H9 (cell line): Measurements from ENCODE around the gene CEP41. TPM values are rescaled to one million over a fixed set of nuclear protein-coding genes. Genes with fewer than 3 reads are reported as not detected.

Experiments used
- DNase-seq: peaks from one replicate; pipeline ENCODE4 v3.0.0-alpha.2; 2017
- H2AFZ ChIP-seq: one replicate; pipeline ENCODE4 v1.6.1; 2013; ENCODE audit warnings: mild to moderate bottlenecking, low read length, control low read depth, moderate library complexity
- H2AK5ac ChIP-seq: 2 replicates; pipeline ENCODE4 v1.6.1; 2013; ENCODE audit warnings: low read length, control low read depth, mixed read lengths; ENCODE audit not compliant: insufficient read length
- H2BK120ac ChIP-seq: one replicate; pipeline ENCODE4 v1.6.1; 2013; ENCODE audit warnings: low read depth, mild to moderate bottlenecking, low read length, control low read depth, inconsistent platforms; ENCODE audit not compliant: poor library complexity, severe bottlenecking
- H2BK12ac ChIP-seq: 2 replicates; pipeline ENCODE4 v1.6.1; 2013; ENCODE audit warnings: low read length, control low read depth, mixed read lengths, low read depth; ENCODE audit not compliant: insufficient read length
- H2BK15ac ChIP-seq: 2 replicates; pipeline ENCODE4 v1.6.1; 2013; ENCODE audit warnings: low read depth, low read length, control low read depth
- H2BK20ac ChIP-seq: one replicate; pipeline ENCODE4 v1.6.1; 2013; ENCODE audit warnings: low read depth, mild to moderate bottlenecking, low read length, control low read depth, inconsistent platforms; ENCODE audit not compliant: poor library complexity, severe bottlenecking
- H2BK5ac ChIP-seq: 2 replicates; pipeline ENCODE4 v1.6.1; 2013; ENCODE audit warnings: low read length, control low read depth, mixed read lengths; ENCODE audit not compliant: insufficient read length
- H3K14ac ChIP-seq: 2 replicates; pipeline ENCODE4 v1.6.1; 2013; ENCODE audit warnings: low read length, control low read depth; ENCODE audit not compliant: insufficient read depth
- H3K18ac ChIP-seq: 2 replicates; pipeline ENCODE4 v1.6.1; 2013; ENCODE audit warnings: low read depth, mild to moderate bottlenecking, mixed read lengths, low read length, control low read depth; ENCODE audit not compliant: insufficient read length
- H3K23ac ChIP-seq: 2 replicates; pipeline ENCODE4 v1.6.1; 2013; ENCODE audit warnings: low read length, control low read depth, mixed read lengths, low read depth; ENCODE audit not compliant: insufficient read length
- H3K23me2 ChIP-seq: 2 replicates; pipeline ENCODE4 v1.6.1; 2013; ENCODE audit warnings: low read depth, mild to moderate bottlenecking, mixed read lengths, low read length, control low read depth; ENCODE audit not compliant: insufficient read length, poor library complexity, severe bottlenecking
- H3K27ac ChIP-seq: 2 replicates; pipeline ENCODE4 v1.5.1; 2013; ENCODE audit warnings: low read length, control low read depth, mixed read lengths, low read depth; ENCODE audit not compliant: insufficient read length
- H3K27me3 ChIP-seq: 2 replicates; pipeline ENCODE4 v1.6.1; 2013; ENCODE audit warnings: low read length, control low read depth, inconsistent platforms; ENCODE audit not compliant: insufficient read depth
- H3K4ac ChIP-seq: 2 replicates; pipeline ENCODE4 v1.6.1; 2013; ENCODE audit warnings: low read depth, mild to moderate bottlenecking, control low read depth, inconsistent platforms, low read length, moderate library complexity
- H3K4me1 ChIP-seq: 2 replicates; pipeline ENCODE4 v1.6.1; 2013; ENCODE audit warnings: low read length, control low read depth, inconsistent platforms; ENCODE audit not compliant: insufficient read depth
- H3K4me2 ChIP-seq: 2 replicates; pipeline ENCODE4 v1.6.1; 2013; ENCODE audit warnings: low read length, control low read depth, mixed read lengths; ENCODE audit not compliant: insufficient read length, insufficient read depth
- H3K56ac ChIP-seq: 2 replicates; pipeline ENCODE4 v1.6.1; 2013; ENCODE audit warnings: low read depth, mild to moderate bottlenecking, mixed read lengths, low read length, control low read depth; ENCODE audit not compliant: insufficient read length
- H3K79me1 ChIP-seq: 2 replicates; pipeline ENCODE4 v1.6.1; 2013; ENCODE audit warnings: low read depth, mild to moderate bottlenecking, moderate library complexity, low read length, control low read depth, inconsistent platforms; ENCODE audit not compliant: insufficient read depth, poor library complexity, severe bottlenecking
- H3K79me2 ChIP-seq: 2 replicates; pipeline ENCODE4 v1.6.1; 2013; ENCODE audit warnings: low read length, control low read depth, inconsistent platforms; ENCODE audit not compliant: insufficient read depth
- H3K9ac ChIP-seq: 2 replicates; pipeline ENCODE4 v1.6.1; 2013; ENCODE audit warnings: low read length, control low read depth, mixed read lengths; ENCODE audit not compliant: insufficient read length; ENCODE audit errors: extremely low read depth
- H3K9me3 ChIP-seq: one replicate; pipeline ENCODE4 v1.6.1; 2013; ENCODE audit warnings: low read depth, low read length, inconsistent platforms; ENCODE audit not compliant: control insufficient read depth
- H3T11ph ChIP-seq: one replicate; pipeline ENCODE4 v1.6.1; 2013; ENCODE audit warnings: mild to moderate bottlenecking, low read length, control low read depth, inconsistent platforms
- H4K20me1 ChIP-seq: one replicate; pipeline ENCODE4 v1.6.1; 2013; ENCODE audit not compliant: control insufficient read depth, insufficient read length, insufficient read depth
- H4K5ac ChIP-seq: 2 replicates; pipeline ENCODE4 v1.6.1; 2013; ENCODE audit warnings: low read depth, mild to moderate bottlenecking, mixed read lengths, low read length, control low read depth; ENCODE audit not compliant: insufficient read length
- H4K8ac ChIP-seq: replicated peaks from 2 replicates; pipeline ENCODE4 v1.6.1; 2013; ENCODE audit warnings: low read length, control low read depth, mixed read lengths, low read depth; ENCODE audit not compliant: insufficient read length
- H4K91ac ChIP-seq: 2 replicates; pipeline ENCODE4 v1.6.1; 2013; ENCODE audit warnings: low read depth, mild to moderate bottlenecking, moderate library complexity, mixed read lengths, low read length, control low read depth; ENCODE audit not compliant: insufficient read length
- H3K27ac Mint-ChIP-seq, 3 experiments: 2 replicates in 2 of 3; 3 replicates in 1 of 3; pipeline ENCODE4 v1.8.0; 2020 to 2021; ENCODE audit warnings: mixed read lengths in 3 of 3, mild to moderate bottlenecking in 1 of 3, moderate library complexity in 1 of 3
- H3K27me3 Mint-ChIP-seq: 2 replicates; pipeline ENCODE4 v1.8.0; 2021; ENCODE audit warnings: low read depth, mild to moderate bottlenecking, moderate library complexity, mixed read lengths
- H3K36me3 Mint-ChIP-seq, 3 experiments: 2 replicates in 2 of 3; 3 replicates in 1 of 3; pipeline ENCODE4 v1.8.0; 2020 to 2021; ENCODE audit warnings: low read depth in 3 of 3, mixed read lengths in 3 of 3; ENCODE audit not compliant: insufficient read depth in 1 of 3
- H3K4me1 Mint-ChIP-seq, 2 experiments: 2 replicates each; pipeline ENCODE4 v1.8.0; 2020; ENCODE audit warnings: mixed read lengths in 2 of 2
- H3K4me3 Mint-ChIP-seq, 2 experiments: 2 replicates in 1 of 2; 3 replicates in 1 of 2; pipeline ENCODE4 v1.8.0; 2020 to 2021; ENCODE audit warnings: mild to moderate bottlenecking in 2 of 2, mixed read lengths in 2 of 2, moderate library complexity in 1 of 2
- H3K9me3 Mint-ChIP-seq, 2 experiments: 2 replicates in 1 of 2; 3 replicates in 1 of 2; pipeline ENCODE4 v1.8.0; 2020; ENCODE audit warnings: mild to moderate bottlenecking in 2 of 2, mixed read lengths in 2 of 2, moderate library complexity in 1 of 2
- WGBS: extraction: QIAGEN DNeasy Blood & Tissue Kit; methylation state at CpG from one replicate; pipeline ENCODE4 v1.1.7; 2013; ENCODE audit warnings: missing lambda C conversion rate, low lambda C conversion rate, mixed read lengths; ENCODE audit not compliant: insufficient read length; ENCODE audit errors: extremely low coverage; 5-methylcytosine and 5-hydroxymethylcytosine counted together
- total RNA-seq: library from RNA; stranded (reverse); gene quantifications from 2 replicates; pipeline ENCODE4 v1.2.1, GENCODE V29; 2021
- TF ChIP-seq, protein P1 (sequence below): fragments of 200-600 bp; sonication (generic); conservative IDR thresholded peaks from 3 replicates; pipeline ENCODE4 v1.8.0; 2021; ENCODE audit warnings: antibody characterized with exemption, mild to moderate bottlenecking

CEP41 gene
- total RNA-seq, 1 experiment from 2014 or later: 9.7 TPM

DNA sequence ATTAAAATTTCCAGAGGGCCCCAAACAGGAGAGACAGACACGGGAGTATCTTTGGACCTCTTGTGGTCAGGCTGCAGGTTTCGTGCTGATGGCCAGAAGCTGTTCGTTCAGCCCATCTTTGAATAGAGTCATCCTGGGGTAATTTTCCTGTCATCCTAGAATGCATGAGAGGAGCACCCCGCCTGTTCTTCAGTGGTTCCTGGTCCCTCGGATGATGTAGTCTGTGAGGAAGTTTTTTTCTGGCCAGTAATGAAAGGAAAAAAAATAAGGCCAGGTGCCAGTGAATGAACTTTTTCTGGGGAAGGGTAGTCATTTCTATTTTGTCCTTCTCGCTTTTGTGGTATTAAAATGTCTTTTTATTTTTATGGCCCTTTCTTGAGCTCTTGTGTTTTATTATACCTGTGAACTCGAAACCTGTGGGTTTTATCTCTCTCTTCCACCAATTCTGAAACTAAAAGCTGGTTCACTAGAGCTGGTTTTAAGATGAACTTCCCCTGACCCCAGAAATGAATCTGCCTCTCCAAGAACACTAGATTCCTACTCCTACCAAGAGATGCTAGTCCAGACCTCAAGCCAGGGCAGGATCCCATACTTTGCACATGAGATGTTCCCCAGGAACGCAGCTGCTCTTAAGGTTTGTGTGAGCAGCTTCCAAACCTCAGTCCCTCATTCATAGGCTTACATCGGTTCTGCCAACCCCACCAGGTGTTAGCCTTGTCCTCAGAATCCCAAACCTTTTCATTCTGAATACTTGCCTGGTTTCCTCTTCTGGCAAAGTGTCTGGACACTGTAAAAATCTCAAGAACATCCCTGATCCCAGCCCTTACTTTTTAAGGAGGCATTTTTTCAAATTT is 35.7 kb upstream of the CEP41 start:
- no peak overlapping the region for H3K27ac ChIP-seq
- Mint-ChIP-seq H3K27me3 (peaks cover 3% of the 10 kb centered on the region; the same call in 1 of the 2 replicates), H3K9me3 (peaks cover 2 to 5% of the 10 kb centered on the region in 2 experiments; a peak in 3 of 5 replicates), H3K4me1 (peaks cover 14 to 17% of the 10 kb centered on the region in 2 experiments), H3K27ac (no peak overlapping the region), H3K4me3 (no peak overlapping the region), H3K36me3 (peaks cover 0 to 2% (median 0%) of the 10 kb centered on the region in 3 experiments; a peak in 1 of 7 replicates)
- no peak overlapping the region for H3K23ac ChIP-seq
- H3K4me1 ChIP-seq: no peaks in the 10 kb centered on the region
- no peaks in the 10 kb centered on the region for H3K23me2 ChIP-seq
- no peak overlapping the region for H4K8ac ChIP-seq
- H3K27me3 ChIP-seq: no peaks in the 10 kb centered on the region
- H2AK5ac ChIP-seq: no peak overlapping the region
- H3K4me2 ChIP-seq: no peak overlapping the region
- no peak overlapping the region for H2BK5ac ChIP-seq
- H2BK20ac ChIP-seq: no peak overlapping the region
- H3K56ac ChIP-seq: no peak overlapping the region
- H4K5ac ChIP-seq: no peak overlapping the region
- TF ChIP-seq, protein P1, sequence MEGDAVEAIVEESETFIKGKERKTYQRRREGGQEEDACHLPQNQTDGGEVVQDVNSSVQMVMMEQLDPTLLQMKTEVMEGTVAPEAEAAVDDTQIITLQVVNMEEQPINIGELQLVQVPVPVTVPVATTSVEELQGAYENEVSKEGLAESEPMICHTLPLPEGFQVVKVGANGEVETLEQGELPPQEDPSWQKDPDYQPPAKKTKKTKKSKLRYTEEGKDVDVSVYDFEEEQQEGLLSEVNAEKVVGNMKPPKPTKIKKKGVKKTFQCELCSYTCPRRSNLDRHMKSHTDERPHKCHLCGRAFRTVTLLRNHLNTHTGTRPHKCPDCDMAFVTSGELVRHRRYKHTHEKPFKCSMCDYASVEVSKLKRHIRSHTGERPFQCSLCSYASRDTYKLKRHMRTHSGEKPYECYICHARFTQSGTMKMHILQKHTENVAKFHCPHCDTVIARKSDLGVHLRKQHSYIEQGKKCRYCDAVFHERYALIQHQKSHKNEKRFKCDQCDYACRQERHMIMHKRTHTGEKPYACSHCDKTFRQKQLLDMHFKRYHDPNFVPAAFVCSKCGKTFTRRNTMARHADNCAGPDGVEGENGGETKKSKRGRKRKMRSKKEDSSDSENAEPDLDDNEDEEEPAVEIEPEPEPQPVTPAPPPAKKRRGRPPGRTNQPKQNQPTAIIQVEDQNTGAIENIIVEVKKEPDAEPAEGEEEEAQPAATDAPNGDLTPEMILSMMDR: no peak
- H2AFZ ChIP-seq: no peak overlapping the region
- H2BK15ac ChIP-seq: no peak overlapping the region
- H2BK120ac ChIP-seq: no peak overlapping the region
- no peaks in the 10 kb centered on the region for H3K79me1 ChIP-seq
- H3K9me3 ChIP-seq: no peaks in the 10 kb centered on the region
- H2BK12ac ChIP-seq: no peak overlapping the region
- H3K18ac ChIP-seq: no peak overlapping the region
- no peak overlapping the region for H3K4ac ChIP-seq
- no peaks in the 10 kb centered on the region for H4K20me1 ChIP-seq
- H3K79me2 ChIP-seq: no peaks in the 10 kb centered on the region
- no peak for DNase-seq
- no peak overlapping the region for H4K91ac ChIP-seq
- H3T11ph ChIP-seq: no peak overlapping the region
- WGBS: no CpG with 5 or more reads among the region's 9 CpGs
- no peak overlapping the region for H3K14ac ChIP-seq
- H3K9ac ChIP-seq: no peak overlapping the region
